ENCODE data around the gene OR11A1. TPM values are rescaled to one million over a fixed set of nuclear protein-coding genes. Genes with fewer than 3 reads are reported as not detected.

Gene OR11A1
- total RNA-seq, 2 donors from 2014 or later: not detected

DNA sequence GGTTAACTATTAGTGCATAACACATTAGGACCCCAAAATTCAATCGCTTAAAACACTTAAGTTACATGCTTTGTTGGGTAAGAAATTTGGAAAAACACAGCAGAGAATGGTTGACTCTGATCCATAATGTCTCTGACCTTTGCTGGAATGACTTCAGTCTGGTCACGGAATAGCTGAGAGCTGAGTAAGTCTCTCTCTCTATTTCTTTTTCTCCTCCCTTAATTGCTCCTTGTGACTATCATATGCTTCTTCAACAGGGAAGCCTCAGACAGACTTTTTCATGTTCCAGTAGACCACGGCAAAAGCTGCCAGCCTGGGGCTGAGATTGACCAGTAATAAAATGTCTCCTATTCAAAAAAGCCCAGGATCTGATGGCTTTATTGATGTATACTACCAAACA lies 37.4 kb downstream of the OR11A1 start:
- intact Hi-C loops (cut with DNase I): no loop called here
- DNase-seq (ENCODE audit: low spot score): no peak

DNA sequence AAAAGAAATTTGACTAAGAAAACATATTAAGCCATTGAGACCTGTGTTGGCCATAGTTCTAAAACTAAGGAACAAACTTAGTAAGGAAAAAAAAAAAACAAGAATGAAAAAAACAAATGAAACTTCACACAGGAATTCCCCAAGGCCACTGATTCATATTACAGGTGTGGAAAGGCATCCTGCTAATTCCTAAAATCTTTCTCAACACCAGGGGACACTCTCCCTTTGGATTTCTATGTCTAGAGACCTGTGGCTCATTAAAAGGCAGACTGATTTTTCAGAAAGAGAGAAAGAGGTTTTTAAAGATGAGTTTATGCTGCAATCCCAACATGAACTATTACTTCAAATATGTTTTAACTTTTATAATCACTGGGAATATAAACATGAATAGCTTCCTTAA lies 42.3 kb downstream of the OR11A1 start, which contains the start of gene OR12D1:
Gene OR12D1 (plus strand): TSS at position 341 of the 400 bp plus-strand sequence.
- intact Hi-C loops (cut with DNase I): no loop called here
- no peak for DNase-seq (ENCODE audit: low spot score)

DNA sequence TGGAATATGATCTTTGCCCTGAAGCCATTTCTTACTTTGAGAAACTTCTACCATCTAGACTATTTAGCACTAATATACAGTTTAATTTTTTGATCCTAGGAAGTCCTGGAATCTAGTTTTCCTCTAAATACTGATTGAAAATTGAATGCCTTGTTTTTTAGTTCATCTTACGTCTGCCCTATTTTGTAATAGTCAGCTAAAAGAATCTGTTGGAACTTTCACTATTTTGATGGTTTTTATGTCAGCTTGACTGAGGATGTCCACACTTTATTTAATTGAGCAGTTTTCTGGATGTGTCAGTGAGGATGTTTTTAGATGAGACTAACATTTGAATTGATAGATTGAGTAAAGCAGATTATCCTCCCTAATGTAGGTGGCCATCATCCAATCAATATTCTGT lies 53.1 kb downstream of the OR11A1 start:
- intact Hi-C loops (cut with DNase I): no loop called here
- DNase-seq (ENCODE audit: low spot score): no peak

DNA sequence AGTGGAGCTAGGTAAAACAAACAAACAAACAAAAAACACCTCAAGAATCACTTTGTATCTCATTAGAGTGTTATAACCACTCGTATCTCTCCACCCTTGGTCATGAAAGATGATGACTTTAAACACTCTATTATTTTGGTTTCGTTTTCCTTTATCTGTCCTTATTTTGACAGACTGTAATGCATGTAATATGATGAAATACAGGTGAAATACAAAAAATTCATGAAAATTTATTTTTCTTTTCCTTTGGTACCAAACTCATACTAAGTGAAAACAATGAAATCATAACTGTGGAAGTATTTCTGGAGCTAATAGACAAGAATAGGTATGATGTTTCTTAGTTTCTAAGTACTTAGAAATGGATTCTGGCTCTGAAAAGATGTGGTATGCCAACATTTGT lies 57.3 kb downstream of the OR11A1 start:
- intact Hi-C loops (cut with DNase I): no loop called here
- no peak for DNase-seq (ENCODE audit: low spot score)

DNA sequence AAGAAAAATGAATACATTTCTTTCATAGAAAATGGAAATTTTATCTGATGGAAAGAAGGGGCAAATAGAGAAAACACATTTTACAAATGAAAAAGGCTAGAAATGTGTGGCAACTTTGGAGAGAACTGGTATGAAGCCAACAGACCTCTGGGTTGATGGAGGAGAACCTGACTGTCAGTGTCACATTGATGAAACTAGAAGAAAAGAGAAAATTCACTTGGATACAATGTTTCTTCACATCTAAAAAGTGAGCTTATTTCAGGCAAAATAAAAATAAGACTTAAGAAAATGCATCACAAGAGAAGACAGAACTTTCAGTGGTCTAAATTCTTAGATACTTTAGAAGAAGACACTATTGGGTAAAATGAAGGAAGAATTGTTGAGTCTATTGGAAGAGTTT lies 61.5 kb downstream of the OR11A1 start, which contains the start of gene OR12D2:
Gene OR12D2 (plus strand): TSS at position 301 of the 400 bp plus-strand sequence. CDS start 1,069 bp downstream, outside the sequence.
- intact Hi-C loops (cut with DNase I): no loop called here
- no peak for DNase-seq (ENCODE audit: low spot score)

DNA sequence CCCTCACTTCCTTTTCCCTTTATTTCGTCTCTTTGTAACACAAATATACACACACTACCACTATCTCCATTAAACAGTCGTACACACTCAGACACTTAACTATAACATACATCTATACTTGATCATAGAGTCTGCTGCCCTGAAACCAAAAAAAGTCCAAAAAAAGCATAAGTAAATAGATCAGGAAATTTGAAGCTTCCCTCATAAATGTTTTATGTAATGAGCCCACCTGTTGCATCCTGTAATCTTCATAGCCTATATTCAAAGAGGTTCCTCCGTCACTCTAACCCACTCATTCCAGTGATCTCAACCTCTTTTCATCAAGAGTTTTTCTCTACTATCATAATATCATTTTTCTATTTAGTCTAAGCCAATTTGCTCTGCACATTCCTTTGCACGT lies 68.3 kb downstream of the OR11A1 start:
- intact Hi-C loops (cut with DNase I): no loop called here
- no peak for DNase-seq (ENCODE audit: low spot score)

DNA sequence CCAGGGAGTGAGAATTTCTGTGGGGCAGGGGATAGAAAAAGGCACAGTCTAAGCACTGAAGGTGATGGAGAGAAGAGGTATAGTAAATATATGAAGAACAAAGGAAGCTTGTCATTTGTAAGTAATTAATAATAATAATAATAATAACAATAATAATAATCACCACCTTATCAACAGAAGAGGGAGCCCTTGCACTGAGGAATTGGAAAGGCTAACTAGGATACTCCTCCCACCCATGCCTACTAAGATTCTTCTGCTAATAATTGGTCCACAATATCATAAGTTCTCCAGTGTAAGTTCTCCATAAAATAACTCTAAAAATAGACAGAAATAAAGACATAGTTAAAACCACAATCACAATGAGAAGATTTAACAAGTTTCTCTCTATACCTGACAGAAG lies 80.9 kb downstream of the OR11A1 start:
- intact Hi-C loops (cut with DNase I): no loop called here
- DNase-seq (ENCODE audit: low spot score): no peak

Other genes with a start within 250 kb of the OR11A1 start
- gene OR14J1, start 155.4 kb downstream of the OR11A1 start, total RNA-seq: not detected
- gene OR5V1, start 88.2 kb downstream of the OR11A1 start, total RNA-seq: not detected
- gene OR12D3, start 81.8 kb downstream of the OR11A1 start, total RNA-seq: not detected
- gene OR12D2, start 61.4 kb downstream of the OR11A1 start, total RNA-seq: not detected
- gene OR12D1, start 42.1 kb downstream of the OR11A1 start, total RNA-seq: not detected
- gene OR10C1, start 17.8 kb downstream of the OR11A1 start, total RNA-seq: not detected
- gene OR2H1, start 84 bp upstream of the OR11A1 start, total RNA-seq: not detected
- gene MAS1L, start 30.9 kb upstream of the OR11A1 start, total RNA-seq: not detected
- under 1 TPM in 1 of 2 donors, not detected in 1; 0.24 TPM for gene UBD, start 102.7 kb upstream of the OR11A1 start, total RNA-seq
- gene OR2H2, start 128.1 kb upstream of the OR11A1 start, total RNA-seq: not detected
- gene GABBR1, start 176.1 kb upstream of the OR11A1 start, total RNA-seq: 10 to 100 TPM; 48.4 to 53.0 TPM
- under 1 TPM in 1 of 2 donors, not detected in 1; 0.69 TPM for gene MOG, start 200.0 kb upstream of the OR11A1 start, total RNA-seq
- 1 to 10 TPM in 1 of 2 donors, under 1 TPM in 1; 0.24 to 6.5 TPM for gene ZFP57, start 224.1 kb upstream of the OR11A1 start, total RNA-seq